NOMO-1 treated with DMSO at 0.1 percent for 48 hours (cell line): Measurements from ENCODE around the gene KIR3DL3.
"Not testable (repeated sequence)": the region's sequence is repeated elsewhere in the genome, so short reads cannot be mapped to it uniquely, and the experiment has no call there.

Experiments used
- DNase-seq: peaks from one replicate; lab custom pipeline; 2025; ENCODE audit not compliant: unreplicated experiment; lab: John Stamatoyannopoulos, UW

Gene KIR3DL3

DNA sequence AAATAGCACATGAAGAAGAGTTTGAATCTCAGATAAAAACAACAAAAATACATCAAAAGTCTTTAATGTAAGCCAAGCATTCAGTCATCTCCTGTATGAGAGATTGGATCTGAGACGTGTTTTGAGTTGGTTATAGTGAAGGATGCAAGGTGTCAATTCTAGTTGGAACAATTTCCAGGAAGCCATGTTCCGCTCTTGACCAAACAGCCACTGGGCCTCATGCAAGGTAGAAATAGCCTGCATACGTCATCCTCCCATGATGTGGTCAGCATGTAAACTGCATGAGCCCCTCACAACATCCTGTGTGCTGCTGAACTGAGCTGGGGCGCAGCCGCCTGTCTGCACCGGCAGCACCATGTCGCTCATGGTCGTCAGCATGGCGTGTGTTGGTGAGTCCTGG is at the start of gene KIR3DL3:
KIR3DL3 (plus strand) TSS at position 301 of the 400 bp plus-strand sequence; CDS start at position 356, 55 bp downstream.
- DNase-seq, result no peak

DNA sequence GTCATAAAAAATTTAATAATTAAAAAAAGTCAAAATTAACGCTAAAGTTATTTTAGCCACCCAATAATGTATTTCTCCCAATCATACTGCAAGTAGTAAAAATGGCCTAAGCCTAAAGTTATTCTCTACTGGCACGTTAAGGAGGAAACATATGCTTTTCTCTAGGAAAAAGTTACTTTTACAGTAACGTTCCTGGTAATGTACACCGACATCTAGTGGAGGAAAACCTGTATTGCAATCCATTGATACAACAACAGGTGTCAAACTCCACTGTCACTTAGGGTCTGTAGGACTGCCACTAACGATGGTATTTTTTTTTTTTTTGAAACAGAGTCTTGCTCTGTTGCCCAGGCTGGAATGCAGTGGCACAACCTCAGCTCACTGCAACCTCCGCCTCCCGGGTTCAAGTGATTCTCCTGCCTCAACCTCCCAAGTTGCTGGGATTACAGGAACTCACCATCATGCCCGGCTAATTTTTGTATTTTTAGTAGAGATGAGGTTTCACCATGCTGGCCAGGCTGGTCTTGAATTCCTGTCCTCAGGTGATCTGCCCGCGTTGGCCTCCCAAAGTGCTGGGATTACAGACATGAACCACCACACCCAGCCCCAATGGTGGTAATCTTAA is 47.9 kb upstream of the KIR3DL3 start:
- peak; percentile 29 for DNase-seq

DNA sequence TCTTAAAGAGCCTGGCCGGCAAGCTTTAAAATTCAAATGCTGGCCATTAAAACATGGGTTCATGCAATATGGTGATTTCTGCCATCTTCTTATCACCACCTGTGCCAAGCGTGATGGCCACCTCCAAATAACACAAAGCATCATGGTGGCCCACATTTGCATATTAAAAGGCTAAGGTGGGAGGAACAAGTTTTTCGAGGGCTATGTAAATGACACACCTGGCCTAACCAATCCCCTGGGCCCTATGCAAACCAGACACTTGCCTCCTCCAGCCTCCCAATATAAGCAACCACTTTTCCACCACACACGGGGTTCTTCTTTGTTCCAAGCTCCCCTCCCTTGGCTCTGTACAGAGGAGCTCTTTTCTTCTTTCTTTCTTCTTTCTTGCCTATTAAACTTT is 47.0 kb upstream of the KIR3DL3 start:
- DNase-seq, result no peak

DNA sequence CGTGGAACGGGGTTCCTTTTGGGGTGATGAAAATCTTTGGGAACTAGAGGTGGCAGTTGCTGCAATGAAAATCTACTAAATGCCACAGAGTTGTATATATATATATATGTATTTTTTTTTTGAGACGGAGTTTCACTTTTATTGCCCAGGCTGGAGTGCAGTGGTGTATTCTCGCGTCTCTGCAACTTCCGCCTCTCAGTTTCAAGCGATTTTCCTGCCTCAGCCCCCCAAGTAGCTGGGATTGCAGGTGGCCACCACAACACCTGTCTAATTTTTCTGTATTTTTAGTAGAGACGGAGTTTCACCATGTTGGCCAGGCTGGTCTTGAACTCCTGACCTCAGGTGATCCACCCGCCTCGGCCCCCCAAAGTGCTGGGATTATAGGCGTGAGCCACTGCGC is 42.6 kb upstream of the KIR3DL3 start:
- not testable (repeated sequence) for DNase-seq

DNA sequence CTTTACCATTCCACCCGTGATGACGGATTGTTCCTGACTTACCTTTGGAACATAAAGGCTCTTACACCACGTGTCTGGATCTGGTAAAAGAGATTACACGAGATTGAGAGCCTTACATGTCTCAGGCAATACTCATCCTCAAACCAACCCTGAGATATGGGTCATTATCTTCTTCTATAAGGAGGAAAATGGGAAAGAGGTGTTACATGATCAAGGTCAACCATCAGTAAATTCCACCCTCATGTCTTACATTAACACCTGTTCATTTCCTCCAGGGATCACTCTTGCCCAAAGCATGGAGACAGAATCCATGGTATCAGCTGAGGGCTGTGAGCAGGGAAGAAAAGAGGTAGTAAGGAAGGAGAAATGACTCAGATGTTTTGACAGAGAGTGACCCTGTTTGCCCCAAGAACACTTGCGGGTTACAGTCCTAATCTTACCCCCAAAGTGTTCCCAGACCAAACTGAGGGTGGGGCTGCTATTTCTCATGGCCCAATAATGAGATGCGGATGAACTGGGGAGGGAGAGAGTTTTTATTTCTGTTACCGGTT is 41.9 kb upstream of the KIR3DL3 start:
- DNase-seq, result peak; percentile 32

DNA sequence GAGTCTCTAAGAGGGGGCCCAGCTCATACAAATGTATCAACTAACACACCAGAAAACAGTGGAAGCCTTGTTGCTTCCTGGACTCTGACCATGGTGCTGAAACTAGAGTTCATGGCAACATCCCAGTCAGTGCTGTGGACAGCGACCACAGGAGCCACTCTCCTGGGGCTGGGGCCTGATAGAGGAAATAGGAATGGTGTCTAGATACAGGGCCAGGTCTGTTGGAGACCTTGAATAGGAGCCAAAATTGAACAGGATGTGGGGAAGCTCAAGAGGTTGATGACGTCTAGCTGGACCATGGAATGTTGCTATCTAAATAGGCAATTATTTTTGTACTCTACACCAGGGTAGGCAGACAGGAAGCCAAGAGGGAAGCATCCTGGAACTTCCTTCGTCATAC is 39.7 kb upstream of the KIR3DL3 start:
- peak; percentile 66 for DNase-seq

DNA sequence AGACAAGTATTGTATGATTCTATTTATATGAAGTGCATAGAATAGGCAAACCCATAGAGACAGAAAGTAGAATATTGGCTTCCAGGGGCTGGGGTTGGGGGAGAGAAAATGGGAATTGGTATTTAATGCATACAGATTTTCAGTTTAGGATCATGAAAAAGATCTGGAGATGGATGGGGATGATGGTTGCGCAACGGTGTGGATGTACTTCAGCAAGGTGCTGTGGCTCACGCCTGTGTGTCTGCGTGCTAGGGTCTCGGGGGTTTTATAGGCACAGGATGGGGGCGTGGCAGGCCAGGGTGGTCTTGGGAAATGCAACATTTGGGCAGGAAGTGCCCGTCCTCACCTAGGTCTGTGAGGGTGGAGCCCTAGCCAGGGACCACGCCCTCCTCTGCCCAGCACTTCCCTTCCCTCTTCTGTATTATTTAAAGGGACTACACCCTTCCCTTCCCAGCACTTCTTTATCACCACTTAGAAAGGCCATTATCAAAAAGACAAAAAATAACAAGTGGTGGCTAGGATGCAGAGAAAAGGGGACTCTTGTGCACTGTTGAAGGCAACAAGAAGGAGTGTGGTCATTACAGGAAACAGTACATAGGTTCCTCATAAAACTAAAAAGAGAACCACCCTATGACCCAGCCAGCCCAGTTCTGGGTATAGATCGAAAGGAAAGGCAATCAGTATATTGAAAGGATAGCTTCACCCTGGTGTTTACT is 32.5 kb upstream of the KIR3DL3 start:
- peak; percentile 16 for DNase-seq

DNA sequence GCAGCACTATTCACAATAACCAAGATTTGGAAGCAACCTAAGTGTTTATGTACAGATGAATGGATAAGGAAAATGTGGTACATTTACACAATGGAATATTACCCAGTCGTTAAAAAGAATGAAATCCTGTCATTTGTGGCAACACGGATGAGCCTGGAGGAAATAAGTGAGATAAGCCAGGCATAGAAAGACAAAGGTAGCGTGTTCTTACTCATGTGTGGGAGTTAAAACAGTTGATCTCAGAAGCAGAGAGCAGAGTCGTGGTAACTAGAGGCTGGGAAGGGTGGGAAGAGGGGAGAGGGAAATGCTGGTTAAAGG is 32.0 kb upstream of the KIR3DL3 start:
- DNase-seq, result no peak

DNA sequence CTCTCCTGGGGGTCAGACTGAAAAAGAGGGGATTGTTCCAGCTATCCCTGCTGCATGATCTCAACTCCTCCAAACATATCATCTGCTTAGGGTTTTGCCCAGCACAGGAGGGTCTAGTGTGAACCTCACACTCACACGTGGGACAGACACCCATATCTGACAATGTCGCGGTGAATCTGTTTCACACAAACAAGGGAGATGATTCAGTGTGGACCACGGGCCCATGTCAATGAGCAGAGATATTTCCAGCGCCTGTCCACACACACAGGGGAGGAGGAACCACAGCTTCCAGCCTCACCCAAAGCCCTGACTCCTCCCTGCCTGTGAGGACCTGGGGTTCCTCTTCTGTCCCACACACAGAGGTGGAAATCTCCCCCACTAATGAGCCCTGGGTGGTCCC is 29.6 kb upstream of the KIR3DL3 start:
- no peak for DNase-seq

DNA sequence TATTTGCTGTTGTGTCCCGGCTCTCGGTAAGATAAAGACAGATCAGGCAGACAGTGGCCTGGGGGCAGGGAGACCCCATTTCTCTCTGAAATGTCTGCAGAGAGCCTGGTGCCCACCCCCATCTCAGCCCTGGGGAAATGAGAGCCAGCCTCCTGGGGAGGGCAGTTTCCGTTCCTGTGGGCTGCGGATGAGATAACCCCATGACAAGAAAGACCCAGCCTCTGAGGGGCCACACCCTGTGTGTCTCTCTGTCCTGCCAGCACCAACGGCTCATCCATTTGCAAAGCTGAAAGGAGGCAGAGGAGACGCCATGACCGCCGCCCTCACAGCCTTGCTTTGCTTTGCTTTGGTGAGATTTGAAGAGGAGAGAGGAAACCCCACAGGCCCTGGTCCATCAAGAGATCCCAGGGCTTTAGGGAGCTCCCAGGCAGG is 28.1 kb upstream of the KIR3DL3 start:
- peak; percentile 38 for DNase-seq

DNA sequence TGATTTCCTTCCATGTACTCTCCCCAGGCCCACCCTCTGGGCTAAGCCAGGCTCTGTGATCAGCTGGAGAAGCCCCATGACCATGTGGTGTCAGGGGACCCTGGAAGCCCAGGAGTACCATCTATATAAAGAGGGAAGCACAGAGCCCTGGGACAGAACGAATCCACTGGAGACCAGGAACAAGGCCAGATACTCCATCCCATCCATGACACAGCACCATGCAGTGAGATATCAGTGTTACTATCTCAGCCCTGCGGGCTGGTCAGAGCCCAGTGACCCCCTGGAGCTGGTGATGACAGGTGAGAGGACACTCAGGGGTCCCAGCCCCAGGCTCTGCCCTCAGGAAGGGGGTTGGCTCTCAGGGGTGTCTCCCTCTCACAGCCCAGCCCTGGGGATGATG is 27.5 kb upstream of the KIR3DL3 start:
- no peak for DNase-seq

DNA sequence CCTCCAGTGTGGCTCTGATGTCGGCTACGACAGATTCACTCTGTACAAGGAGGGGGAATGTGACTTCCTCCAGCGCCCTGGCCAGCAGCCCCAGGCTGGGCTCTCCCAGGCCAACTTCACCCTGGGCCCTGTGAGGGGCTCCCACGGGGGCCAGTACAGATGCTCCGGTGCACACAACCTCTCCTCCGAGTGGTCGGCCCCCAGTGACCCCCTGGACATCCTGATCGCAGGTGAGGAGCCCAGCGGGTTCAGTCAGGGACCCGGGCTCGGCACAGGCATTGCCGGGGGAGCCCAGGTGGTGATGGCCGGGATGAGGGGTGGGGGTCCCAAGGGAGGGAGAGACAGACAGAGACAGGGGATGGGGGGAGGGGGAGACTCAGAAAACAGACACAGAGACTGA is 26.5 kb upstream of the KIR3DL3 start:
- DNase-seq, result not testable (repeated sequence)

DNA sequence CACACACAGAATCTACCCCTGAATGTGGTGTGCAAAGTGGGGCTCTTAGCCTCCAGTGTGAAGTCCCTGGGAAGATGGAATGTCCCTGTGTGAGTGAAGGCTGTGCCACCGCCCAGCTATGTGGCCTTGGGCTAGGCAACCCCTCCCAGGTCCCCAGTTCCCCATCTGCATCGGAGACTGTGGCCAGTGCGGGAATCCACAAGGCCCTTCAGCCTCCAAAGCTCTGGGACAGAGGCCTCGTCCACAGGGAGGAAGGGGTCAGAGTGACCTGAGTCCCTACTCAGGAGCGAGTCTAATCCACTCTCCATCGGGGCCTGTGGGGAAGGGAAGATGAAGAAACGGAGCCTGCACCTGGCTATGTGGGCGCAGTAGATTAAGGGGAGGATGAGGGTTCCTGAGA is 19.3 kb upstream of the KIR3DL3 start:
- no peak for DNase-seq

DNA sequence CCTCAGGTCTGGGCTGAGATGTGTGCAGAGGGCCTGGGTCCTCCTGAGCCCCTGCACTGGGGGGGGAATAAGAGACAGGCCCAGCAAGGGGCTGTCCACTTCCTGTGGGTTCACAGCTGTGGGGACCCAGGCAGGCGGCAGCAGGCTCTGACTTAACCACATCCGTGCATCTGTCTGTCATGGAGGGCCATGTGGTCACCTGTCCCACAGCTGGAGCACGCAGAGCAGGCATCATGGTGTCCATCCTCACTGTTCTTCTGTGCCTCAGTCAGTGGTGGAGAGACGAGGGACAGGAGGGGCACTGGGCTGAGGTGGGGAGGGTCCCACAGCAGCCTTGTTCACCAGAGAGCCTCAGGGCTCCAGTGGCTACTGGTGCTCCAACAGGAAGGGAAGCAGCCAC is 16.3 kb upstream of the KIR3DL3 start:
- no peak for DNase-seq

DNA sequence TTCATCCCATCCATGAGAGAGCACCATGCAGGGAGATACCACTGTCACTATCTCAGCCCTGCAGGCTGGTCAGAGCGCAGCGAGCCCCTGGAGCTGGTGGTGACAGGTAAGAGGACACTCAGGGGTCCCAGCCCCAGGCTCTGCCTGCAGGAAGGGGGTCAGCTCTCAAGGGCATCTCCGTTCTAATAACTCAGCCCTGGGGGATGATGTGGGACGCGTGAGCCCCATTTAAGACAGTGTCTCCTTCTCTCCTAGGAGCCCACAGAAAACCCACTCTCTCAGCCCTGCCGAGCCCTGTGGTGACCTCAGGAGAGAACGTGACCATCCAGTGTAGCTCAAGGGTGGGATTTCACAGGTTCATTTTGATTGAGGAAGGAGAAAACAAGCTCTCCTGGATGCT is 15.5 kb upstream of the KIR3DL3 start:
- DNase-seq, result peak; percentile 78

DNA sequence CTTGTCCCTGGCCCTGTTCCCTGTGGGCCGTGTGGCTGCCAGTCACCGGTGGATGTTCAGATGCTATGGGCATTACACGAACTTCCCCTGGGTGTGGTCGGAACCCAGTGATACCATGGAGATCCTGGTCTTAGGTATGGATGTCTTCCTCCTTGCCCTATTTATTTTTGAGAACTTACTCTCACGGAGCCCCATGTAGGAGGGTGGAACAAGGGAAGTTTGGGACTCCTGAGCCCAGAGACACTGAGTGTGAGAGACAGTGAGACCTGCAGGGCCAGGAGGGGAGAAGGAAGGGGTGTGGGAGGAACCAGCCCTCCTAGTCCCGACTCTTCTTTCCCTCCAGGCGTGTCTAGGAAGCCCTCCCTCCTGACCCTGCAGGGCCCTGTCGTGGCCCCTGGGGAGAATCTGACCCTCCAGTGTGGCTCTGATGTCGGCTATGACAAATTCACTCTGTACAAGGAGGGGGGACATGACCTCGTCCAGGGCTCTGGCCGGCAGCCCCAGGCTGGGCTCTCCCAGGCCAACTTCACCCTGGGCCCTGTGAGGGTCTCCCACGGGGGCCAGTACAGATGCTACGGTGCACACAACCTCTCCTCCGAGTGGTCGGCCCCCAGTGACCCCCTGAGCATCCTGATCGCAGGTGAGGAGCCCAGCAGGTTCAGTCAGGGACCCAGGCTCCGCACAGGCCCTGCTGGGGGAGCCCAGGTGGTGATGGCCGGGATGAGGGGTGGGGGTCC is 14.9 kb upstream of the KIR3DL3 start:
- no peak for DNase-seq

DNA sequence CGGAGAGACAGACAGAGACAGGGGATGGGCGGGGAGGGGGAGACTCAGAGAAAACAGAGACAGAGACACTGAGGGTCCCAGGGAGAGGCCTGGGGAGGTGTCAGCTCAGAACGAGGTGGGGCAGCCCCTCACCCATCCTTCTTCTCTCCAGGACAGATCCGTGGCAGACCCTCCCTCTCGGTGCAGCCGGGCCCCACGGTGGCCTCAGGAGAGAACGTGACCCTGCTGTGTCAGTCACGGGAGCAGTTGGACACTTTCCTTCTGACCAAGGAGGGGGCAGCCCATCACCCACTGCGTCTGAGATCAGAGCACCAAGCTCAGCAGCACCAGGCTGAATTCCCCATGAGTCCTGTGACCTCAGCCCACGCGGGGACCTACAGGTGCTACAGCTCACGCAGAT is 14.3 kb upstream of the KIR3DL3 start:
- not testable (repeated sequence) for DNase-seq

DNA sequence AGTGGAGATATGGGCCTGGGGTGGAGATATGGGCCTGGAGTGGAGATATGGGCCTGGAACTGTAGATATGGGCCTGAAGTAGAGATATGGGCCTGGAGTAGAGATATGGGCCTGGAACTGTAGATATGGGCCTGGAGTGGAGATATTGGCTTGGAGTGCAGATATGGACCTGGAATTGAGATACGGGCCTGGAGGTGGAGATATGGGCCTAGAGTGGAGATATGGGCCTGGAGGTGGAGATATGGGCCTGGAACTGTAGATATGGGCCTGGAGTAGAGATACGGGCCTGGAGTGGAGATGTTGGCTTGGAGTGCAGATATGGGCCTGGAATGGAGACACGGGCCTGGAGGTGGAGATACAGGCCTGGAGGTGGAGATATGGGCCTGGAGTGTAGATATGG is 402 bp downstream of the KIR3DL3 start:
- no peak for DNase-seq

DNA sequence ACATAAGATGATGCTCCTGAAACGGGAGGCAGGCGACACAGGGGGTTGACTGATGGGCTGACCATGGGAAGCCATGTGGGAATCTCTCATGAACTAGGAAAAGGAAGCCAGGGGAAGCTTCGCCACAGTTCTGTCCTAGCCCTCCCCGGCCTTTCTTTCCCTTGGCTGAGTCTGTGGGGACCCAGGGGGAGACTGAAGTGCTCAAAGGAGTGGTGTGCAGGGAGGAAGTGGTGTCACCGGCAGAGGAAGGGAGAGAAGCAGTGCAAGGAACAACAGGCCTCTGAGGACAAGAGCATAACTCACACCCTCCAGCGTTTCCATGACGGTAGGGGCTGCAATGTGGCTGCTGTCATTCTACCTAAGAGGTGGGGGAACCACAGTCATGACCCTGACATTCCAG is 1.1 kb downstream of the KIR3DL3 start:
- DNase-seq, result no peak

DNA sequence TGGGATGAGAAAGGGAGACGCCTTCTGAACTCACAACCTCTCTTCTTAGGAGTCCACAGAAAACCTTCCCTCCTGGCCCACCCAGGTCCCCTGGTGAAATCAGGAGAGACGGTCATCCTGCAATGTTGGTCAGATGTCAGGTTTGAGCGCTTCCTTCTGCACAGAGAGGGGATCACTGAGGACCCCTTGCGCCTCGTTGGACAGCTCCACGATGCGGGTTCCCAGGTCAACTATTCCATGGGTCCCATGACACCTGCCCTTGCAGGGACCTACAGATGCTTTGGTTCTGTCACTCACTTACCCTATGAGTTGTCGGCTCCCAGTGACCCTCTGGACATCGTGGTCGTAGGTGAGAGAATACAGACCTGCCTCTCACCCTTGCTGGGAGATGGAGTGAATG is 3.3 kb downstream of the KIR3DL3 start:
- no peak for DNase-seq

DNA sequence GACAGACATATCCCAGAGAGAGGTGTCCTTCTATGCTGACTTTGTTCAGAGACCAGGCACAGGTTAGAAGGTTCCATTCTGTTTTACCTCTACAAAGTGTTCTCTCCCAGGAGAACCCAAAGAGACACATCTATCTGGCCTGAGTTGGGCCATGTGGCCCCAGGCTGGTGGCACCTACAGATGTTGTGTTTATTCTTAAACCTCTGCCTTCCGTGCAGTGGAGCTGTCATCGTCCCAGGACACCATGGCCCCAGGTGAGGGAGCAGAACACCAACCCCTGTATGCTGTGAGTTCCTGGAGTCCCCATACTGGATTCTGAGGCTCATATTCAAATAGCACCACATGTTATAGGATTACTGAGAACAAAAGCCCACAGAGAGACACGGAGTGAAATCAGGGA is 3.9 kb downstream of the KIR3DL3 start:
- DNase-seq, result no peak
